HG02970 (cell line): ENCODE results near the gene ZBTB39.
"Not testable (repeated sequence)": the region's sequence is repeated elsewhere in the genome, so short reads cannot be mapped to it uniquely, and the experiment has no call there.

Source experiments
- ATAC-seq: cut with Tn5 transposase; IDR thresholded peaks from one replicate; pipeline ENCODE4 v1.9.1; 2021; ENCODE audit warnings: mild to moderate bottlenecking, moderate library complexity, moderate number of reproducible peaks; ENCODE audit not compliant: unreplicated experiment, low FRiP score

The ZBTB39 gene

DNA sequence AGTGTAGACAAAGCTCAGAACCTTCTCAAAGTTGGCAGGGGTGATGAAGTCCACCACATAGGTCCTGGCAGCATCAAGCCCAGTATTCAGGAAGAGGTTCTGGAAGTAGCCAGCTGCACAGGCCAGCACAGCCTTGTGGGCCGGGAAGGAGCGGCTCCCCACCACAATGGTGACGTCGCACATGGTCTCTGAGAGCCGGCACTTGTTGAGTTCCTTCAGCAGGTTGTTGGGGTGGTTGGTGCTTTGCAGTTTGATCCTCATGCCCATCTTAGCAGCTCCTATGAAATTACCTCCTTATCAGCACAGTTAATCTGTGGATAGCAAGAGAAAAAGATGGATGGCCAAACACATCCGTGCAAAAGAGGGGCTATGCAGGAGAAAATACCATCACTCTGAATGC, 1.7 kb downstream of the ZBTB39 start:
- ATAC-seq: no peak

- no peak for ATAC-seq
These were observed 3.0 kb downstream of the ZBTB39 start for GRCh38 chr12:57003395-57003794.

DNA sequence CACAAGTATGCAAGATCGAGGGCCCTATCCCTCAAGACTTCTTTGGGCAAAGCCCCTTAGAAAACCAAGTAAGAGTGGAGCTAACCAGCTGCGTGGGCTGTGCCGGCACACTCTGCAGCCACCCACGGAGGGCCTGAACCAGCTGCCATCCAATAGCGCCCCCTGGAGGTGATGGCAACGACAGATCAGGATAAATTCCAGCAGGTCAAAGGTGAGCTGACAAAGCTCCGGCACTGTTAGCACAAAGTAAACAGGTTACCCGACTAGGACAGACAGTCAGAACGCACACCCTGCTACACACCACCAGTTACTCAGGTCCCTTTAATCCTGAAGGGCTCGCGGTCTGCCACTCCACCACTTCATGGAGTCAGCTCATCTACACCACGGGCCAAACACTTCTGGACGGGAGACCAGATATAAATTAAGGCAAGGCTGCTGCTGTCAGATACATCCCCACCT, 4.9 kb downstream of the ZBTB39 start:
- no peak for ATAC-seq

- no peak for ATAC-seq
These were observed 6.0 kb downstream of the ZBTB39 start for GRCh38 chr12:57000393-57000792.

GRCh38 chr12:56999456-56999855, 6.9 kb downstream of the ZBTB39 start:
- ATAC-seq: no peak

GRCh38 chr12:56998981-56999380, 7.4 kb downstream of the ZBTB39 start:
- ATAC-seq: peak; percentile 68

GRCh38 chr12:56998316-56998715, 8.0 kb downstream of the ZBTB39 start:
- ATAC-seq: no peak

DNA sequence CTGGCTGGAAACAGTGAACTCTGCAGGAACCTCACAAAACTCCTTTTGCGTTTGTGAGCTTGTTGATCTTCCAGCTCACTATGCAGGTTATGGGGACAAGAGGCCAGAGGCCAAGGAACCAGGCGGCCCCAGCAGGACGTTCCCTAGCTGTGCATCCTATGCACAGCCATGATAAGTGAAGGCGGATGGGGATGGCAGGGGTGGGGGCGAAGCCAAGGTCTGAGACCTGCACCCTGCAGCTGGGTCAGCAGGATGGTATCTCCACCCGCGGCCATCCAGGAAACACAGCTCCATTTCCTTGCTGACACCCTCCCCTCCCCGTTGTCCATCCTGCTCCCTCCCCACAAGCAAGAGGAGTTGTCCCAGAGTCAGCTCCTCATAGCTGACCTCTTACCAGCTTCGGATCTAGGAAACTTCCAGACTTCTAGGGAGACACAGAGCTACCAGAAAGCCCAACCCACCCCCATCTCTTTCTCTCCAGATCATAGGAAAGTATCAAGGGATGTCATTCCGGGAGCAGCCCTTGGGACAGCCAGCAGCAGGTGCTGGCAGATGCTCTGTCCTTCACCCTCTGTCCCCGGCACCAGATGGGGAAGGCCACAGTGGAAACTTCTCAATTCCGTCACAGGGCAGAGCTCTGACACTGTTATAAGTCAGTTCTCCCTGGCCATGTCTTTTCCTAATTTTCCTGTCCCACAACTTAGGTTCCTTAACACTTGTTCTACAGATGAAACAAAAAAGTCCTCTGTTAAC, 9.4 kb downstream of the ZBTB39 start:
- no peak for ATAC-seq

DNA sequence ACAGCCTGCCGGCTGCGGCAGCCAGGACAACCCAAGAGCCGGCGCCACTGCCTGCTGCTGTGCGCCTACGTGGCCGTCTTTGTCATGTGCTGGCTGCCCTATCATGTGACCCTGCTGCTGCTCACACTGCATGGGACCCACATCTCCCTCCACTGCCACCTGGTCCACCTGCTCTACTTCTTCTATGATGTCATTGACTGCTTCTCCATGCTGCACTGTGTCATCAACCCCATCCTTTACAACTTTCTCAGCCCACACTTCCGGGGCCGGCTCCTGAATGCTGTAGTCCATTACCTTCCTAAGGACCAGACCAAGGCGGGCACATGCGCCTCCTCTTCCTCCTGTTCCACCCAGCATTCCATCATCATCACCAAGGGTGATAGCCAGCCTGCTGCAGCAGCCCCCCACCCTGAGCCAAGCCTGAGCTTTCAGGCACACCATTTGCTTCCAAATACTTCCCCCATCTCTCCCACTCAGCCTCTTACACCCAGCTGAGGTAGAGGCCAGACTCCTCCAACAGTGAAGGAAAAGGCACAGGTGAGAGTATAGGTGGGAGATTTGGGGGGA, 10.3 kb downstream of the ZBTB39 start:
- ATAC-seq: no peak

DNA sequence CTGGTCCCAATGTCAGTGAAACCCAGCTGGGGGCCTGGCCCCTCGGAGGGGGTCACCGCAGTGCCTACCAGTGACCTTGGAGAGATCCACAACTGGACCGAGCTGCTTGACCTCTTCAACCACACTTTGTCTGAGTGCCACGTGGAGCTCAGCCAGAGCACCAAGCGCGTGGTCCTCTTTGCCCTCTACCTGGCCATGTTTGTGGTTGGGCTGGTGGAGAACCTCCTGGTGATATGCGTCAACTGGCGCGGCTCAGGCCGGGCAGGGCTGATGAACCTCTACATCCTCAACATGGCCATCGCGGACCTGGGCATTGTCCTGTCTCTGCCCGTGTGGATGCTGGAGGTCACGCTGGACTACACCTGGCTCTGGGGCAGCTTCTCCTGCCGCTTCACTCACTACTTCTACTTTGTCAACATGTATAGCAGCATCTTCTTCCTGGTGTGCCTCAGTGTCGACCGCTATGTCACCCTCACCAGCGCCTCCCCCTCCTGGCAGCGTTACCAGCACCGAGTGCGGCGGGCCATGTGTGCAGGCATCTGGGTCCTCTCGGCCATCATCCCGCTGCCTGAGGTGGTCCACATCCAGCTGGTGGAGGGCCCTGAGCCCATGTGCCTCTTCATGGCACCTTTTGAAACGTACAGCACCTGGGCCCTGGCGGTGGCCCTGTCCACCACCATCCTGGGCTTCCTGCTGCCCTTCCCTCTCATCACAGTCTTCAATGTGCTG, 11.0 kb downstream of the ZBTB39 start:
- no peak for ATAC-seq

DNA sequence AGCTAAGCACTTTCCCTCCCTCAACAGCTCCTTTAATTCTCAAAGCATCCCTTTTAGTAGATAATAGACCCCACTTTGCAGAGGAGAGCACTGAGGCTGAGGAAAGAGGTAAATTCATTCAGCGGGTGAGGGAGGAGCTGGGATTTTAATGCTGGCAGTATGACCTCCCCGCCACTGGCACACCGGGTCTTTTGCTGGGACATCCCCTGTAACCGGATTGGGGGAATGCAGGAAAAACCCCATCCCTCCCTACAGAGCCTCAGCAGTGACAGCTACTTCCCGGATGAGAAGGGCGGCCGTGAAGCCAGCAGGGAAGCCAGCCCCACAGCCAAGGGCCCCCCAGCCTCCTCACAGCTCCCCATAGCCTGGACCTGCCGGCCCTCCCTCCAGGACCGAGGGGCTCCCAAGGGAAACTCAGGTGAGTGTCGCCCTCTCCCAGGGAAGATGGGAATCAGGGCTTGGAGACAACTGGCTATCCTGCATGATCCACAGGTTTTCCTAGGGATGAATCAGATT, 12.1 kb downstream of the ZBTB39 start:
- no peak for ATAC-seq

DNA sequence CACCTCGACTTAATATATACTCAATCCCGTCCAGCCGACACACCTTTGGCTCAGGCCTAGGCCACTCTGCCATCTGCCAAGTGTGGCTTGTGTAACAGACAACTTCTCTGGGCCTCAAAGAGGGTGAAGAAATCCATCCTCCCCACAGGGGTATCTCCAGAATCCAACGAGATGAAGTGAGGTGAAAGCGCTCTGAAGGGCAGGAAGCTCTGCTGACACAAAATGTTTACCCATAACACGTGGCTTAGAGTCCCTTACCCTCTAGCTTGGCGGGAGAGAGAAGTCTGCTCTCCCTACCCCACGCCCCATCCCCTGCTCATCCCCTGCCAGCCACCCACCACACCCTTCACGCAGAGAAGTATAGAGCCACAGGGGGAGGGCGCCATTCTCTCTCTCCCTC, 13.0 kb downstream of the ZBTB39 start:
- ATAC-seq: no peak

GRCh38 chr12:56991319-56992246, 14.8 kb downstream of the ZBTB39 start:
- ATAC-seq: no peak

DNA sequence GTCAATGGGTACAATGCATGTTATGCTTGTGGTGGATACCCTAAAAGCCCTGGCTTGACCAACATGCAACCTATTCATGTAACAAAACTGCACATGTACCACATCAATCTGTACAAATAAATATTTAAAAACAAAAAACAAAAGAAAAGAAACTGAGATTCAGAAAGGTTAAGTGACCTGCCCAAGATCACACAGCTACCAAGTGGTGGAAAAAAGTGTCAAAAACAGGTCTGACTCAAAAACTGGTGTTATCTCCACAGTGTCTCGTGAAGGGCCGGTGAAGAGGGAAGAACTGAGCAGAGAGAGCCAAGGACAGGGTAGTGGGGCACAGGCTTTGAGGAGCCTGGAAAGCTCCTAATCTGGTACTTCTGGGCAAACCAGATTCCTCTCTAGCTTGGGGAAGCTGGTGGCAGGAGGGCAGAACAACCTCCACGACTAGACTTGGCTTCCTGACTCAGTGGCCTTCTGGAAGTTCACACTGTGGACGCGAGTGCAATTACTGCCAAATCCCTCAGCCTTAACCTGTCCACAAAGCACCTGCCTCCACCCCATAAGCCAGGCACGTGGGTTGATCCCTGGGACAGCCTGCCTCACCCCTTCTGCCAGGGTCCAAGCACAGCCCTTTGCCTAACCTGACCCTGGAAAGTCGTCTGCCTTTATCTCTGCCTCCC, 15.6 kb downstream of the ZBTB39 start:
- no peak for ATAC-seq

DNA sequence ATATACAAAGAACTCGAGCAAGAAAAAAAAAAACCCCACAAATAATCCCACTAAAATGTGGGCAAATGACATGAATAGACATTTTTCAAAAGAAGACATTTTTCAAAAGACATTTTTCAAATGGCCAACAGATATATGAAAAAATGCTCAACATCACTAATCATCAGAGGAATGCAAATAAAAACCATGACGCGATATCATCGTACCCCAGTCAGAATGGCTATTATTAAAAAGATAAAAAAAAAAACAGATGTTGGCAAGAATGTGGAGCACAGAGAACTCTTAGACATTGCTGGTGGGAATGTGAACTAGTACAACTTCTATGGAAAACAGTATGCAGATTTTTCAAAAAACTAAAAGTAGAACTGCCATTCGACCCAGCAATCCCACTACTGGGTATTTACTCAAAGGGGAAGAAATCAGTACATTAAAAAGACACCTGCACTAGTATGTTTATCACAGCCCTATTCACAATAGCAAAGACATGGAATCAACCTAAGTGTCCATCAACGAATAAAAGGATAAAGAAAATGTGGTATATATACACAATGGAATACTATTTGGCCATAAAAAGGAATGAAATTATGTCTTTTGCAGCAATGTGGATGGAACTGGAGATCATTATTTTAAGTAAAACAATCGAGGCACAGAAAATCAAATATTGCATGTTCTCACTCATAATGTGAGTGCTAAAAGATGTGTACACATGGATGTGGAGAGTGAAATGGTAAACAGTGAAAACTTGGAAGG, 16.3 kb downstream of the ZBTB39 start:
- no peak for ATAC-seq

DNA sequence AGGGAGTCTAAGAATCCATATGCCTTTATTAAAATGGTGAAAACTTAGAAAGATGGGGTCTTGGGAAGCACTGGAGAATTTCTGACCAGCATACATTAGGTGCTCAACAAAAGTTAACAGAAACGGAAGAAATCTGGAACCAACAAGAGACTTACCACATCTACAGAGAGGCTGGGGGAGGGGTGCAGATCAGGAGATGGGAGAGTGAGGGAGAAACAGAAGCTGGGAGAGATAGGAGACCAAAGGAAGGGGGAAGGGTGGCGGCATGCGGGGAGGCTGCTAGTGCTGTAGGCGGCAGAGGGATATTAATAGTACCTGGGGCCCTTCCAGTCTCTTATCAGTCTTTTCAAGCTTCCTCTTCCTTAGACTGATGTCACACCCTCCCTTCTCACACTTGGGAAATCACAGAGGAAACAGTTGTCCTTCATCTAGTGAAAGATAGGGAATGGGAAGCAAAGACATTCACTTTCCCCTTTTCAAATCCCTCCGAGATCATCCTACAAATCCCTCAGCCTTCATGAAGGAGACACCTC, 18.1 kb downstream of the ZBTB39 start:
- ATAC-seq: no peak

GRCh38 chr12:56987551-56988053, 18.7 kb downstream of the ZBTB39 start:
- ATAC-seq: no peak

DNA sequence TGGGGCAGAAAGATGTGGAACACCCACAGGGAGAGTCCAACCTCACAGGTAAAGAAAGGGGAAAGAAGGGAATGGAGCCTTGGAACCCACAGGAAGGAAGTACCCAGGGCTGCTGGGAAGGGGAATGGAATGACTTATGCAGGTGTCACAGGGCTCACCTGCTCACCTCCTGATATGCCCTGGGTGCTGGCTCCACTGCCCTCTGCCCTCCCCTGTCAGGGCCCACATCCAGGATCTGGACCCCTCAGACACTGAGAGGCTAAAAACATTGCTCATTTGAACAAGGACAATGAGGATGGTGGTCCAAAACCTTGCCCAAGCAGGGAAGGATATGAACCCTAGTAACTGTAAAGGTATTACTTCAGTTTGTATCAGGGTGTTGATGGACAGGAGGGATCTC, 19.3 kb downstream of the ZBTB39 start:
- ATAC-seq: no peak

DNA sequence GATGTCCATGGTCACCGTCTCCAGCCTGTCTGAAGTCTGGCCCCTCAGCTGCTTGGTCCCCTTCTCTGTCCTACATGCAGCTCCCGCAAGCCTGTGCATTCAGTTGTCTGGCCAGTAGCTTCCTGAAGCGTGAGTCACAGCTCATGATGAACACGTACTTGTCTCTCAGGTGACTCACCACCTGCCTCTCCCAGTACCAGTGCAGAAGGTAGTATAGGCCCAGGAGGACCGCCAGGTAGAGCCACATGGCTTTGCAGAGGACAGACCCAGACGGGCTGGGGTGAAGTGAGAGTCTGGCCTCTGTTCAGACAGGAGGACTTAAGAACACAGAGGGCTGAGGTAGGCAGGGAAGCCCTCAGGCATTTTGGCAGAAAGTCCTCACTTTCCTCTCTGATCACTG, 20.6 kb downstream of the ZBTB39 start:
- not testable (repeated sequence) for ATAC-seq
